PC-9 (cell line): ENCODE data around the gene ZCCHC14.

ENCODE experiments used
- CTCF ChIP-seq: fragments of 200-600 bp; sonication (generic); conservative IDR thresholded peaks from 2 replicates; pipeline ENCODE4 v1.6.1; 2017; ENCODE audit warnings: mixed run types, antibody characterized with exemption, mild to moderate bottlenecking, moderate library complexity
- EZH2 ChIP-seq: fragments of 200-600 bp; sonication (generic); IDR thresholded peaks from 2 replicates; pipeline ENCODE4 v1.8.0; 2017; ENCODE audit warnings: antibody characterized with exemption, low read depth

GRCh38 chr16:87483481-87483880 lies 9.3 kb downstream of the ZCCHC14 start:
- TF ChIP-seq CTCF (no peak), EZH2 (no peak)
